ENCODE measurements around the gene ST6GALNAC3. TPM values are rescaled to one million over a fixed set of nuclear protein-coding genes. Genes with fewer than 3 reads are reported as not detected.

Gene ST6GALNAC3
- total RNA-seq, 1 experiment from 2014 or later: 2.2 TPM

DNA sequence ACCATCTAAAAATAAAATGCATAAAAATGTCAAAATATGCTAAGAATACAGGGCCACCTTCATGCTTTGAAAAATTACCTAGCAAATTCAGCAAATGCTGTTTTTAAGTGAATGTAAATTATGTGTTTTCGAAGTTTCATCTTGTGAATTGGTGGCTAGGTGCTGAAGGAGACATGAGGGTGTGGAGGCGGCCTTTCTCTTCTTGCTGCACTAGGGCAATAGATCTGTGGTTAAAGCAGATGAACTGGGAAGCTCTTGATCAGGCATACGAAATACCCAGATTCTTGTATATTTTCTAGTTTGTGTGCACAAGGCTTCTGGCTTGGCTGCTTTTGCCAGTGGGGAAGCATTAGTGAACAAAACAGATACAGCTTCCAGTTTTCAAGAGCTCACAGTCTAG is 224.5 kb downstream of the ST6GALNAC3 start (continued):
- TF ChIP-seq, protein P1, sequence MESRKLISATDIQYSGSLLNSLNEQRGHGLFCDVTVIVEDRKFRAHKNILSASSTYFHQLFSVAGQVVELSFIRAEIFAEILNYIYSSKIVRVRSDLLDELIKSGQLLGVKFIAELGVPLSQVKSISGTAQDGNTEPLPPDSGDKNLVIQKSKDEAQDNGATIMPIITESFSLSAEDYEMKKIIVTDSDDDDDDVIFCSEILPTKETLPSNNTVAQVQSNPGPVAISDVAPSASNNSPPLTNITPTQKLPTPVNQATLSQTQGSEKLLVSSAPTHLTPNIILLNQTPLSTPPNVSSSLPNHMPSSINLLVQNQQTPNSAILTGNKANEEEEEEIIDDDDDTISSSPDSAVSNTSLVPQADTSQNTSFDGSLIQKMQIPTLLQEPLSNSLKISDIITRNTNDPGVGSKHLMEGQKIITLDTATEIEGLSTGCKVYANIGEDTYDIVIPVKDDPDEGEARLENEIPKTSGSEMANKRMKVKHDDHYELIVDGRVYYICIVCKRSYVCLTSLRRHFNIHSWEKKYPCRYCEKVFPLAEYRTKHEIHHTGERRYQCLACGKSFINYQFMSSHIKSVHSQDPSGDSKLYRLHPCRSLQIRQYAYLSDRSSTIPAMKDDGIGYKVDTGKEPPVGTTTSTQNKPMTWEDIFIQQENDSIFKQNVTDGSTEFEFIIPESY (IDR thresholded peaks at IDR 0.05; ENCODE audit: extremely low read depth, insufficient replicate concordance, low read length): no peak

DNA sequence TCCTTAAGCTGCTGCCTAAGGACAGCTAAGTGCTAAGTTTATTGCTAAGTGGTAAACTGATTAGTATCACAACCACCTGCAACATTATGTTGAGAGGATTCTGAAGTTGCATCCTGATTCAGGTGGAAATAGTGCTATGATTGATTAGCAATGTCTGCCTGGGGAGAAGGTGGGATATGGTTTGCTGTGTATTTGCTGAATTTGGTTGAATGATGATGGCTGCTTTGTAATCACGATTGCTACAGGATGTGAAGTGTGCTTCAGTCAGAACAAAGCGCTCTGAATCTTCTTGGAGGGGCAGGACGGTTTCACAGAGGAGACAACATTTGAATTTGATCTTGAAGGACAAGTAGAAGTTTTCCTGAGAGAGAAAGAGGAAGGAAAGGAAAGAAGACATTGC is 226.0 kb downstream of the ST6GALNAC3 start:
- H3K79me2 ChIP-seq (ENCODE audit: insufficient read depth, low read length): no peaks in the 10 kb centered on the region
- no peaks in the 10 kb centered on the region for H3K36me3 ChIP-seq (ENCODE audit: control insufficient read depth in 1 of 2, insufficient read depth in 2 of 2, low read length in 2 of 2)
- H3K9me2 ChIP-seq (ENCODE audit: insufficient read depth): no peaks in the 10 kb centered on the region
- H3K4me2 ChIP-seq (ENCODE audit: low read length): no peak overlapping the region
- H3K9me3 ChIP-seq (ENCODE audit: control insufficient read depth in 1 of 2, insufficient read depth in 1 of 2, low read depth in 1 of 2, low read length in 2 of 2): no peaks in the 10 kb centered on the region
- H3K9ac ChIP-seq (ENCODE audit: low read length): no peak overlapping the region
- ChIA-PET POLR2A (no interaction called here), CTCF (no interaction called here), RAD21 (ENCODE audit: low non-redundant PET in 1 of 2, low total read pairs in 2 of 2, uncharacterized antibody in 2 of 2, unreplicated experiment in 2 of 2) (no interaction called here)
- H3K27ac ChIP-seq (ENCODE audit: low read depth, low read length): no peak overlapping the region
- TF ChIP-seq, protein P2, sequence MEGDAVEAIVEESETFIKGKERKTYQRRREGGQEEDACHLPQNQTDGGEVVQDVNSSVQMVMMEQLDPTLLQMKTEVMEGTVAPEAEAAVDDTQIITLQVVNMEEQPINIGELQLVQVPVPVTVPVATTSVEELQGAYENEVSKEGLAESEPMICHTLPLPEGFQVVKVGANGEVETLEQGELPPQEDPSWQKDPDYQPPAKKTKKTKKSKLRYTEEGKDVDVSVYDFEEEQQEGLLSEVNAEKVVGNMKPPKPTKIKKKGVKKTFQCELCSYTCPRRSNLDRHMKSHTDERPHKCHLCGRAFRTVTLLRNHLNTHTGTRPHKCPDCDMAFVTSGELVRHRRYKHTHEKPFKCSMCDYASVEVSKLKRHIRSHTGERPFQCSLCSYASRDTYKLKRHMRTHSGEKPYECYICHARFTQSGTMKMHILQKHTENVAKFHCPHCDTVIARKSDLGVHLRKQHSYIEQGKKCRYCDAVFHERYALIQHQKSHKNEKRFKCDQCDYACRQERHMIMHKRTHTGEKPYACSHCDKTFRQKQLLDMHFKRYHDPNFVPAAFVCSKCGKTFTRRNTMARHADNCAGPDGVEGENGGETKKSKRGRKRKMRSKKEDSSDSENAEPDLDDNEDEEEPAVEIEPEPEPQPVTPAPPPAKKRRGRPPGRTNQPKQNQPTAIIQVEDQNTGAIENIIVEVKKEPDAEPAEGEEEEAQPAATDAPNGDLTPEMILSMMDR (IDR thresholded peaks at IDR 0.05 in 2 of 3, conservative IDR thresholded peaks at IDR 0.05 in 1 of 3; ENCODE audit: borderline replicate concordance in 1 of 3, insufficient read depth in 1 of 3, low read depth in 2 of 3, low read length in 2 of 3): no peak
- TF ChIP-seq POLR2AphosphoS5 (IDR thresholded peaks at IDR 0.05; ENCODE audit: low read depth, low read length) (no peak), EZH2 (IDR thresholded peaks at IDR 0.05) (no peak), CBX3 (IDR thresholded peaks at IDR 0.05; ENCODE audit: low read depth) (no peak), ZNF274 (IDR thresholded peaks at IDR 0.05; ENCODE audit: low read depth, low read length) (no peak), JUND (IDR thresholded peaks at IDR 0.05) (no peak), TCF7L2 (IDR thresholded peaks at IDR 0.05; ENCODE audit: borderline replicate concordance, extremely low read depth, insufficient read depth, insufficient read length) (no peak), YY1 (IDR thresholded peaks at IDR 0.05; ENCODE audit: extremely low read depth, insufficient replicate concordance, low read depth, low read length) (no peak), SP1 (IDR thresholded peaks at IDR 0.05; ENCODE audit: low read depth) (no peak)
- TF ChIP-seq, protein P1 (IDR thresholded peaks at IDR 0.05; ENCODE audit: extremely low read depth, insufficient replicate concordance, low read length): no peak
- TF ChIP-seq, protein P3, sequence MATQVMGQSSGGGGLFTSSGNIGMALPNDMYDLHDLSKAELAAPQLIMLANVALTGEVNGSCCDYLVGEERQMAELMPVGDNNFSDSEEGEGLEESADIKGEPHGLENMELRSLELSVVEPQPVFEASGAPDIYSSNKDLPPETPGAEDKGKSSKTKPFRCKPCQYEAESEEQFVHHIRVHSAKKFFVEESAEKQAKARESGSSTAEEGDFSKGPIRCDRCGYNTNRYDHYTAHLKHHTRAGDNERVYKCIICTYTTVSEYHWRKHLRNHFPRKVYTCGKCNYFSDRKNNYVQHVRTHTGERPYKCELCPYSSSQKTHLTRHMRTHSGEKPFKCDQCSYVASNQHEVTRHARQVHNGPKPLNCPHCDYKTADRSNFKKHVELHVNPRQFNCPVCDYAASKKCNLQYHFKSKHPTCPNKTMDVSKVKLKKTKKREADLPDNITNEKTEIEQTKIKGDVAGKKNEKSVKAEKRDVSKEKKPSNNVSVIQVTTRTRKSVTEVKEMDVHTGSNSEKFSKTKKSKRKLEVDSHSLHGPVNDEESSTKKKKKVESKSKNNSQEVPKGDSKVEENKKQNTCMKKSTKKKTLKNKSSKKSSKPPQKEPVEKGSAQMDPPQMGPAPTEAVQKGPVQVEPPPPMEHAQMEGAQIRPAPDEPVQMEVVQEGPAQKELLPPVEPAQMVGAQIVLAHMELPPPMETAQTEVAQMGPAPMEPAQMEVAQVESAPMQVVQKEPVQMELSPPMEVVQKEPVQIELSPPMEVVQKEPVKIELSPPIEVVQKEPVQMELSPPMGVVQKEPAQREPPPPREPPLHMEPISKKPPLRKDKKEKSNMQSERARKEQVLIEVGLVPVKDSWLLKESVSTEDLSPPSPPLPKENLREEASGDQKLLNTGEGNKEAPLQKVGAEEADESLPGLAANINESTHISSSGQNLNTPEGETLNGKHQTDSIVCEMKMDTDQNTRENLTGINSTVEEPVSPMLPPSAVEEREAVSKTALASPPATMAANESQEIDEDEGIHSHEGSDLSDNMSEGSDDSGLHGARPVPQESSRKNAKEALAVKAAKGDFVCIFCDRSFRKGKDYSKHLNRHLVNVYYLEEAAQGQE (IDR thresholded peaks at IDR 0.05; ENCODE audit: low read depth): no peak
- intact Hi-C loops (cut with micrococcal nuclease): no loop called here
- H3K4me3 ChIP-seq (replicated peaks in 1 of 2; ENCODE audit: low read depth in 1 of 2, low read length in 2 of 2): no peak overlapping the region
- DNase-seq (ENCODE audit: low read depth, low spot score) (no peak), ATAC-seq (no peak)
- H2AFZ ChIP-seq (ENCODE audit: low read depth, low read length, poor library complexity, severe bottlenecking): no peak overlapping the region
- no peaks in the 10 kb centered on the region; the same call in 1 of the 2 replicates for H3K27me3 ChIP-seq (ENCODE audit: insufficient read depth, low read length)
- no peaks in the 10 kb centered on the region for H3K4me1 ChIP-seq (ENCODE audit: control insufficient read depth in 1 of 2, insufficient read depth in 2 of 2, low read length in 2 of 2)
- no peaks in the 10 kb centered on the region for H4K20me1 ChIP-seq (ENCODE audit: insufficient read depth)
- BruUV-seq (replicated peaks): no TSS peak

All from HCT116 (cell line).